ENCODE data around the gene CMBL.
A peak's percentile ranks its signal among the peaks of the same experiment; 100 is the strongest.
"Not testable (repeated sequence)": the region's sequence is repeated elsewhere in the genome, so short reads cannot be mapped to it uniquely, and the experiment has no call there.

CMBL gene

DNA sequence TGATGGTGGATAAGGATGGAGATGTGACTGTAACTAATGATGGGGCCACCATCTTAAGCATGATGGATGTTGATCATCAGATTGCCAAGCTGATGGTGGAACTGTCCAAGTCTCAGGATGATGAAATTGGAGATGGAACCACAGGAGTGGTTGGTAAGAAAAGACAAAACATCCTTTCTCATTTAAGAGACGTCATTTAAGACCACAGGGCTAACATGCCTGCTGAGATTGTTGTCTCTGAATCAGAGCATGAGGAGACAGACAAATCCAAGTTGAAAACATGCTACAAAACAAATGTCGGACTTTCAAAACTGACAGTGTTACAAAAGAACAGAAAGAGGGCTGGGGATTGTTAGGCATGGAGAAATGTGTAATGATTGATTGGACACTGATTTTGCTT lies 53.0 kb downstream of the CMBL start:
- DNase-seq, result no peak

DNA sequence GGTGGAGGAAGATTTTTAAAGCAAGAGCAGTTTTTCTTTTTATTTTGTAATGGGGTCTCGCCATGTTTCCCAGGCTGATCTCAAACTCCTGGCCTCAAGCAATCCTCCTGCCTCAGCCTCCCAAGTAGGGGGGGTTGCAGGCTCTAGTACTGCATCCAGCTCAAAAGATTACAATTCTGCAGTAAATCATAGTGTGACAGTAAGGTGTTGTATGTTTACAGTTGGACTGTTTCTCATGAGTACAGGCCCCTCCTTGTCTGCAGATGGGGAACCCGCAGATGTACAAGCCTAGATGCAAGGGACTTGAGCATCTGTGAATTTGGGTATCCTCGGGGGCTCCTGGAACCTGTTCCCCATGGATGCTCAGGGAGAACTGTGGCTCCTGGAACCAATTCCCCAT lies 54.3 kb downstream of the CMBL start:
- DNase-seq, result no peak

DNA sequence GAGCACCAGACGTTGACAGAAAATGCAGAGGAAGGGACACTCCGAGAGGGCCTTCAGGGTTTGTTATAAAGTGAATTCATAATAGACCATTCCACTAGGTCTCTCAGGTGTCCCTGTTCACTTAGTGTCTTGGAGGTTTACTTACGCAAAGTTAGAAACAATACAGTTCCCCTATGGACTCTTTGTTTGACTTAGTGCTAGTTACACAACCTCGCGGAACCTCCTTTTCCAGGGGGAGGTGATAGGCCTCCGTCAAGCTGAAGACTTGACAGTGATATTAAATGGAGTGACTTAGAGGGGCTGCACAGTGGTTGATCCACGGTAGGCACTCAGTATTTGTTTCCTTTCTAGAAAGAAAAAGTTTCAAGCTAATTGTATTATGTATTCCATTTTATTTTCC lies 56.3 kb downstream of the CMBL start:
- no peak for DNase-seq

DNA sequence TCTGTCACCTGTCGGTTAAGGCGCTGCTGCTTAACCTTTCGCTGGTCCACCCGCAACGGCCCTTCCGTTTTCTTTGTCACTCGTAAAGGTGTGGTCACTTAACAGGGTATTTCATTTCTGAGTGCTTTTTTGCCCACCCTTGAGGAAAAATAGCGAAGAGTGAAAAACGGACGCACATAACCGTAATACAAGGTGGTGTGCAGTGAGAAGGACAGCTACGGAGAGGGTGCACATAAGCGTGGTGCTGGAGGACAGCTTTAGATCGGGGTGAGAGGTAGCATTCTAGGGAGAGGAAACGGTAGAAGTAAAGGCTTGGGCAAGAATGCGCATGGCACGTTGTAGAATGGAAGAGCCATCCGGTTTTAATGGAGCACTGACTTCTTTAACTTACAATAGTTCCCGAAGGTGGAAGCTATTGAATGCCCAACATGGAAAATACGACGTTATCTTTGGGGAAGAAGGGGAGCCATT lies 56.9 kb downstream of the CMBL start:
- no peak for DNase-seq

DNA sequence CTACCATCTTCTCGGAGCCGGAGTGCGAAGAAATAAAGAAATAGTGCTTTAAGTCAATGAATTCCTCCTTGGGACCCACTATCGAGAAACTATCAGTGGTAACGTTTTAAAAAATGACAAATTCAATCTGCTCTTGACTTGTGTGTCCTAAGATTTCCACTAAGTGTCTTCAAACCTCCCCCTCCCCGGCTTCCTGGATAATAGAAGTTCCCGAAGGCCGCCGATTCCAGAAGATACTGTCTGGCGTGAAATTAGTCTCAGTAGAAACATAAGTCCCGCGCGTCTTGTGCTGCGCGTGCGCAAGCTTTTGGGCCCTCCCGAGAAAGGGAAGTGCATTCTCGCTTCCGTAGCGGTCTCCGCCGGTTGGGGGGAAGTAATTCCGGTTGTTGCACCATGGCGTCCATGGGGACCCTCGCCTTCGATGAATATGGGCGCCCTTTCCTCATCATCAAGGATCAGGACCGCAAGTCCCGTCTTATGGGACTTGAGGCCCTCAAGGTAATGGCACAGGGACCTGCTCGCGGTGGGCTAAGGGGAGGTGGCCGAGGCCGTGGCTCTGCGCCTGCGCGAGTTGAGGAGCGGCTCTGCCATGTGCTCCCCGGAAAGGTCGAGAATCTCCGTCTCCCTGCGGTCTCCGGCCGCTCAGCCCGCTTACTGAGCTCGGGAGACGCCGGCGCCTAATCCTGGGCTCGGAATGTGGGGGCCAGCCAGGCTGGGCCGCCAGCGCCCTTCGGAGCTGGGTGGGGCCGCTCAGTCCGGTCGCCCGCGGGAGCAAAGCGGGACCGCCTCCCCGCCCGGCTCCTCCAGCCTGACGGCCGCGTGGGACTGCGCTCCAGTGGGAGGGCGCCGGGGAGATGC lies 57.5 kb downstream of the CMBL start, which contains the start of gene CCT5:
TSS of gene CCT5 (plus strand) at position 333 of the 858 bp plus-strand sequence. CDS start at position 394, 61 bp downstream.
- peak; percentile 63 to 96 (median 90) for DNase-seq

DNA sequence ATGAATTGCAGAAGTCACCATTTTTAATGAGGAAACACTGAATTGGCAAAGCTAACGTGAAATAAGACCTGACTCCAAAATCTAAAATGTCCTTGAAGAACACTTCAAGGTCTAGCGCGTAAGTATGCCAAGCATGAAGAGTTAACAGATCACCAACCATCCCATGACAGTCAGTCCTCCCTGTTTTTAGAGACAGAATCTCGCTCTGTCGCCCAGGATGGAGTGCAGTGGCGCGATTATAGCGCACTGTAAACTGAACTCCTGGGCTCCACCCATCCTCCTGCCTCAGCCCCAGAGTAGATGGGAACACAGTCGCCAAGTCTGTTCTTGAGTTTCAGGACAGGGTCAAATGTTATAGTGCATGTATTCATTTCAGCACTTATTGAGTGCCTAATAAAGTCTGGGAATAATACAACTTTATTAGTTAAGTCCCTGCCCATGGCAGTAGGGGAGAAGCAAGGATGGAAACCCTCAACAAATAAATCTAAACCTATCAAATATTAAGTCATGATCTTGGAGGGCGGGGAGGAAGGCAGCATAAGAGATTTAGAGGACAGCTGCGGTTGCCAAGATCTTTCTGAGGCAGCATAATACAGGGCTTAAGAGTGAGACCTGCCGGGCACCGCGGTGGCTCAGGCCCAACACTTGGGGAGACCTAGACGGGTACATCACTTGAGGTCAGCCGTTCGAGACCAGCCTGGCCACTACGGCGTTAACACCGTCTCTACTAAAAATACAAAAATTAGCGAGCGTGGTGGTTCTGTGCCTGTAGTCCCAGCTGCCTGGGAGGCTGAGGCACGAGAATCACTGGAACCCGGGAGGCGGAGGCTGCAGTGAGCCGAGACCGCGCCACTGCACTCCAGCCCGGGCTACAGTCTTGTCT lies 59.1 kb downstream of the CMBL start:
- peak in 2 of 14 donors; percentile 10 to 13 for DNase-seq

DNA sequence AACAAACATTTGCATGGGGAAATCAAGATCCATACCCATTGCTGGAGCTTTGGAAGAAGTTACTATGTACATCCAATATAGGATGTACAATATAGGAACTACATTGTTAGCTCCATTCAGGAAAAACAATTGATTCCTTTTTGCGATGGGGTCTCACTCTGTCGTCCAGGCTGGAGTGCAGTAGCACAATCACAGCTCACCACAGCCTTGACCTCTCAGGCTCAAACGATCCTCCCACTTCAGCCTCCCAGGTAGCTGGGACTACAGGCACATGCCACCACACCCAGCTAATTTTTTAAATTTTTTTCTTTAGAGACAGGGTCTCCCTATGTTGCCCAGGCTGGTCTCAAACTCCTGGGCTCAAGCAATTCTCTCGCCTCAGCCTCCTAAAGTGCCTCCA lies 60.5 kb downstream of the CMBL start:
- DNase-seq, result not testable (repeated sequence)

DNA sequence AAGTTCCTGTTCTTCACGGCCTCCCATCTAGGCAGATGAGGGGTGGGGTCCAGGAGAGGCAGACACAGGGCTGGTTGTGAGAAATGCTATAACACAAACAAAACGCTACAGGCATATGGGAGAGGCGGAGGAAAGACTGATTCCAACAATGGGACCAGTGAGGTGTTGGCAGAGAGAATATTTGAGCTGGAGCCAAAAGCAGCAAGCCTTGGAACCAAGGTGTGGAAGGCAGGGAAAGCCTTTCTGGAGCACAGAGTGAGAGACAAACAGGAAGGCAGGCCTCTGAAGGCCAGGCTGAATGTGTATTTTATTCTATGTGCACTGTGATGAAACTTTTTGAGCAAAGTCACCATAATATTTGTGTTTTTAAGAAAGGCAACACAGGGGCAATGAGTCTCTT lies 60.9 kb downstream of the CMBL start:
- peak in 2 of 14 donors; percentile 6 to 84 for DNase-seq

DNA sequence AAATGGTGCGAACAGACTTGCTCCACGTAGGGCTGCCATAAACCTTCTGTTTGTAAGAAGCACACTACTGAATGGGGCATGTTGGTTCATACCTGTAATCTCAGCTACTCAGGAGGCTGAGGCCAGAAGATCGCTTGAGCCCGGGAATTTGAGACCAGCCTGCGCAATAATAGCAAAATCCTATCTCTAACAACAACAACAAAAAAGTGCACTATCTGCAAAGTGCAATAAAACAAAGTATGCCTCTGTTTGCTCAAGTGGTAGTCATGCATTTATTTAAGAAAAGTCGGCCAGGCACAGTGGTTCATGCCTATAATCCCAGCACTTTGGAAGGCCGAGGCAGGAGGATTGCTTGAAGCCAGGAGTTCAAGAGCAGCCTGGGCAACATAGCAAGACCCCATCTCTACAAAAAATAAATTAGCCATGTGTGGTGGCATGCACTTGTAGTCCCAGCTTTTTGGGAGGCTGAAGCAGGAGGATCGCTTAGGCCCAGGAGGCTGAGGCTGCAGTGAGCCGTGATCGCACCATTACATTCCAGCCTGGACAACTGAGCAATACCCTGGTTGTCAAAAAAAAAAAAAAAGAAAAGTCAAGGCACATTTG lies 63.3 kb downstream of the CMBL start:
- no peak for DNase-seq

DNA sequence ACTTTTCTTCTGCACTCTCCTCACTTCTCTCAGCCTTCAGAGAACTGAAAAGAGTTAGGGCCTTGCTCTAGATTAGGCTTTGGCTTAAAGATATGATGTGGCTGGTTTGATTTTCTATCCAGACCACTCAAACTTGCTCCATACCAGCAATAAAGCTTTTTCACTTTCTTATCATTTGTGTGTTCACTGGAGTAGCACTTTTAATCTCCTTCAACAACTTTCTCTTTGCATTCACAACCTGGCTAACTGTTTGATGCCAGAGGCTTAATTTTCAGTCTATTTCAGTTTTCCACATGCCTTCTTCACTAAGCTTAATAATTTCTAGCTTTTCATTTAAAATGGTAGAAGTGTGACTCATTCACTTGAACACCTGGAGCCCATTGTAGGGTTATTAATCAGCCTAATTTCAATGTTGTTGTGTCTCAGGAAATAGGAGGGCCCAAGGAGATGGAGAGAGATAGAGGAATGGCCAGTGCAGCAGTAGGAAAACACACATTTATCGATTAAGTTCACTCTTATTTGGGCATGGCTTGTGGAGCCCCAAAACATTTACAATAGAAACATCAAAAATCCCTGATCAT lies 64.0 kb downstream of the CMBL start:
- DNase-seq, result no peak

DNA sequence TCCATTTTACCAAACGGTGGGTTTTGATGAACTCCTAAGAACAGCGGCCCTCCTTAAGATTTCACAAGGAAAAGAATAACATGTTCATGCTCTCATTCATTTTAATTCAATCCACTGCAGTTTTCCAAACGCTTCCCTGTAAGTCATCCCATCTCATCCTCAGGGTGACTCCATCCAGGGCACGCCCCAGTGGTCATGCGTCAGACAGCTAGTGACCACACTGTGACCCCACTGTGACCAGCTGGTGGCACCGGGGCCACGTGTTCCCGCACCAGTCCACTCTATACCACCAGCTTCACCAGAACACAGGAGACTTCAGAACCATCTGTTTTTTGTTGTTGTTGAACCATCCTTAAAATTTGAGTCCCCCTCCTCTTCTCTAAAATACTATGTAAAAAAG lies 72.4 kb downstream of the CMBL start:
- DNase-seq, result no peak

DNA sequence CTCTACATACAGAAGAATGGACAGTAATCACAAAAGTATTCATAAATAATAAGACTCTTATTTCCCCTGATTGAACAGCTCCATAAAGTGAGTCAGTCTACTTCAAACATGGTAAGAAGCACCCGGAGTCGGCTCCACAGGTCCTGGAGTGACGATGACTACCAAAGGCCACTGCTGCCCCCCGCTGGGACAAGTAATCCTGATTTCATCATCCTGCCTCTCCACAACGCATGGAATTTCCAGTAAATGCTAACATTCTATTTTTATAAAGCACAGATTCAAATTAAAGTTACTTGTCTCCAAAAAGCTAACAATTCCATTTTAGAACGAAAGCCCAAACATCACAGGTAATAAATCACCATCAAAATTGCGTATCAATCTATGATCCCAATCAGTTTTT lies 74.2 kb downstream of the CMBL start:
- peak in 2 of 14 donors; percentile 4 to 28 for DNase-seq

DNA sequence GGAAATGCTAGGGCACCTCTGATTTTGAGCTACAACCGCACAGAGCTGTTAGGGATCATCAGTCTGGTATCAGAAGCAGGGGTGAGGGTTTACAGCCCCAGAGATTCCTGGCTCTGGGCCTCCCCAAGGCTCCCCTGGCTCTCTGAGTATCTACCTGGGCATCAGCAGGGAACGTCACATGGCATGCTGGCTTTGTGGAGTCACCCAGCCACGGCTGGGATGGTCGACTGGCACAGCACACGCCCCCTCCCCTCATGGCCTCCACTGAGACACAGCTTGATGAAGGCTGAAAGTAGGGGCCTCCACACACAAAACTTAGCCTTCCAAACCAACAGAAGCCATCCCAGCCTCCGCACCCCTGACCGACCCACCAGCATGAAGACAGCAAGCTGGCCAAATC lies 74.7 kb downstream of the CMBL start:
- DNase-seq, result no peak

DNA sequence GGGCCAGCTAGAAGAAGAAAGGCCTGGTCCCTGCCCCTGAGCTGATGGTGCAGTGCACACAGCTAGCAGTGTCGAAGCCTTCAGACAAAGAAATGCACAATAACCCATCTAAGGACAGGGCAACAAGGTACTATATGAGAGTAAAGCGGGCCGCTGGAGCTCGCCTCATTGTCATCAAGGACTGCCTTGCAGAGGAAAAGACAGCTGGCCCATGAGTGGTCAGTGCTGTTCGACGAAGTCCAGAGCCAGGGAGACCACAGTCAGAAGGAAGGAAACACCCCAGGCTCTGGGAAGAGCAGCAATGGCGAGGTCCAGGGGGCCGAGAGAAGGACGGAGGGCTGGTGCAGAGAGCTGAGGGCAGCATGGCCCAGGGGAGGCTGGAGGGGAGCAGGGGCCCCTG lies 75.3 kb downstream of the CMBL start:
- no peak for DNase-seq

DNA sequence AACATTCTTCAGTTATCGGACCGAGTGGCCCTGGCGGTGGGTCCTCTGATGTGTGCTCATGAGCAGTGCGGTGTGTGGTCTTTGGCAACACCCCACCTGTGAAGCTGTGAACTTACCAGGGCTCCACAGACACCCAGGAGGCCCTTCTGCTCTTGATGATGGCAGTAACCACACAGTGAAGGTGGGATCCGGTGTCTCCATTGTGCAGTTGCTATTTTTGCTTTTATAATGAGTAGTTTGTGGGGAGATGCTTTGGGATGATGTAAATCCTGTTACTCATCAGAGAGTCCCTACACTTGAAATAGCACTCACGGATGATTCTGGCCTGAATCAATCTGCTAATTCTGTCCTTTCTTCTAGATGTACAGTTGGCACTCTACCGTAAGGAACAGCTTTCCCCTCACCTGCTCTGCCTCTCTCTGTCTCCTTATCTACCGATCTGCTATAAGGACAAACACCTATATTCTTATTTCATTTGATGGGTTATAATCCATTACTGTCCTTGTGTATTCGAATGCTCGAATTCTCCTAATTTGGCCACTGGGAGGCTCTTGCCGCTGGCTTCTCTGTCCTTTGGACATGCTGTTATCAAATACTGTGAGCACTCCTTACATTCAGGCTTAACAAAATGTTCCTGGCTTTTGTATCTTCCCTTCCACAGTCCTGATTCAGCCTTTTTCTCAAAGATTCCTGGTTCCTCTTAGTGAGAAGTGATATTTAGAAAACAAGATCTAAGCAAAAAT lies 78.2 kb downstream of the CMBL start:
- DNase-seq, result no peak

DNA sequence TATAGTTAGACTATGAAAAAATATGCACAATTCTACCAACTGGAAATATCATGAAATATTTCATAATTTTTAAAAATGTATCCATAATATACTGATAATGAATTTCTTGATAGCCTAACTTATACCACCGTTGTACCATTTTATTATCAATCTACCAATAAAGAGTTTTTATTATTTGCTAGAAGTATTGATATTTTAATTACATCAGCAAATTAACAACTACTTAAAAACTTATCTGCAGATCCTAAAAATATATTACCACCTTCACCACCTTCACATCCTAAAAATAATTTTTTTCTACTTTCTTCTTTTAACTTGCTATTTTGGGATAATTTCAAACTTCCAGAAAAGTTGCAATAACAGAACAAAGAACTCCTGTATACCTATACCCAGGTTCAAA lies 79.4 kb downstream of the CMBL start:
- DNase-seq, result no peak
